HUDEP-2 (cell line): ENCODE data around the gene FKBP8.
"Not testable (repeated sequence)": the region's sequence is repeated elsewhere in the genome, so short reads cannot be mapped to it uniquely, and the experiment has no call there.

ENCODE experiments used
- DNase-seq, 76 experiments: peaks; one replicate each; lab custom pipeline; 2025; ENCODE audit not compliant: unreplicated experiment in 76 of 76; lab: John Stamatoyannopoulos, UW

Gene FKBP8

GRCh38 chr19:18522862-18523440 is 20.4 kb downstream of the FKBP8 start:
- not testable (repeated sequence) for DNase-seq

GRCh38 chr19:18522124-18522861 is 21.1 kb downstream of the FKBP8 start:
- DNase-seq = peak; percentile 96 to 100 (median 100)

GRCh38 chr19:18521692-18522123 is 21.7 kb downstream of the FKBP8 start, which contains the start of gene ELL:
Gene ELL (minus strand): TSS chr19:18522070. CDS start chr19:18522055, 15 bp downstream.
- DNase-seq = no peak

- peak in 8 of 76 experiments; percentile 16 to 46 (median 28) for DNase-seq
Observed at GRCh38 chr19:18520848-18521691, 22.3 kb downstream of the FKBP8 start.

- peak in 66 of 76 experiments; percentile 17 to 80 (median 63) for DNase-seq
Observed at GRCh38 chr19:18519962-18520847, 23.2 kb downstream of the FKBP8 start.

GRCh38 chr19:18518639-18519038 is 24.7 kb downstream of the FKBP8 start:
- DNase-seq = no peak

GRCh38 chr19:18517606-18518005 is 25.8 kb downstream of the FKBP8 start:
- DNase-seq = no peak

GRCh38 chr19:18515959-18516358 is 27.4 kb downstream of the FKBP8 start:
- DNase-seq = no peak

- no peak for DNase-seq
Observed at GRCh38 chr19:18514800-18515682, 28.3 kb downstream of the FKBP8 start.

GRCh38 chr19:18513868-18514267 is 29.5 kb downstream of the FKBP8 start:
- DNase-seq = no peak

- no peak for DNase-seq
Observed at GRCh38 chr19:18510216-18510615, 33.2 kb downstream of the FKBP8 start.

GRCh38 chr19:18508585-18508984 is 34.8 kb downstream of the FKBP8 start:
- DNase-seq = no peak

GRCh38 chr19:18507727-18508440 is 35.5 kb downstream of the FKBP8 start:
- peak in 11 of 76 experiments; percentile 18 to 66 (median 31) for DNase-seq

GRCh38 chr19:18507021-18507726 is 36.2 kb downstream of the FKBP8 start:
- peak in 74 of 76 experiments; percentile 44 to 95 (median 84) for DNase-seq

- peak in 16 of 76 experiments; percentile 15 to 52 (median 29) for DNase-seq
Observed at GRCh38 chr19:18506101-18506930, 37.1 kb downstream of the FKBP8 start.

- no peak for DNase-seq
Observed at GRCh38 chr19:18504886-18505610, 38.3 kb downstream of the FKBP8 start.
